ENCODE results near the gene SRSF2. TPM values are rescaled to one million over a fixed set of nuclear protein-coding genes. Genes with fewer than 3 reads are reported as not detected.
"Not testable (repeated sequence)": the region's sequence is repeated elsewhere in the genome, so short reads cannot be mapped to it uniquely, and the experiment has no call there.

Gene SRSF2
- total RNA-seq, 1 donor from 2014 or later: 98.0 TPM

DNA sequence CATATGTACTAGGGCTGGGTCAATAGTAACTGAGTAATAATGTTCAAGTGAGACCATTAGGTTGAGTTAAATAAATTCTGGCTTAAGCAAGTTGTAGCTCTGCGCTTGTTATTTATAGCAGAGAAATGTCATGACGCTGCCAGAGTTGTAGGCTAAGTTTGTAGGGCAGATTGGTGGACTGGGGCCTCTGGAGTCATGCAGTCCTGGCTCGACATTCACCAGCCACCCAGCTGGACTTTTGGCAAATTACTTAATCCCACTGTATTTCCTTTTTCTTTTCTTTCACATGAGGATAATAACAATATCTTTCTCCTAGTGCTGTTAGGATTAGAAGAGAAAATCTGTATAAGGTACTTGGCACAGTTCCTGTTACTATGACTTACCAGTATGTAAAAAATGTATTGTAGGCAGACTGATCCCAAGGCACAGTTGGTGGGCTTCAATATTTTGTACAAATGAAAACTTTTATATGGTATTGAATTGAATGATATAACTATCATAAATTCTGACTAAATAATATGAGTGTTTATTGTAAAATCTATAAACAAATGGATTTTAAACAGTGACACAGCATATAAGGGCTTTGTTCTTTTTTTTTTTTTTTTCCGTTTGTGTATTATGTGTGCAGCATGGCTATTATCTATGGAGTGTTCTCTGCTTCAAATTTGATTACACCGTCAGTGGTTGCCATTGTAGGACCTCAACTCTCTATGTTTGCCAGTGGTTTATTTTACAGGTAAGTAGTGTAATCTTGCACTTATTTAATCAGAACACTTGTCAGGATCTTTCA, 3.4 kb upstream of the SRSF2 start:
- no peak for DNase-seq (ENCODE audit: low spot score)
- intact Hi-C loops (cut with DNase I): no loop called here

DNA sequence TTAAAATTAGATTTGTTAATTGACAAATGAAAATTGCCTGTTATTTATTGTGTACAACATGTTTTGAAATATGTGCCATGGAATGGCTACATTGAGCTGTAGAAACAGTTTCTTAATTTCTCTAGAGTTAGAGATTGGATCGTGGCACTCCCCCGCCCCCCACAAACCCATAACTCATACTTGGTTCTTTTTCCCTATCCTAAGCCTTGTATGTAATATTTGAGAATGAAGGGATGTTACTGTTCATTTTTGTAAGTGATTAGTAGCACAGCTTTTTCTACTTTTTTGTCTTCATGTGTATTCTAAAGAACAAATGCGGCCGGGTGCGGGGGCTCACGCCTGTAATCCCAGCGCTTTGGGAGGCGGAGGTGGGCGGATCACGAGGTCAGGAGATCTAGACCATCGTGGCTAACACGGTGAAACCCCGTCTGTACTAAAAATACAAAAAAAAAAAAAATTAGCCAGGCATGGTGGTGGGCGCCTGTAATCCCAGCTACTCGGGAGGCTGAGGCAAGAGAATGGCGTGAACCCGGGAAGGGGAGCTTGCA, 2.5 kb upstream of the SRSF2 start:
- intact Hi-C loops (cut with DNase I); DNase-seq (ENCODE audit: low spot score): not testable (repeated sequence)

DNA sequence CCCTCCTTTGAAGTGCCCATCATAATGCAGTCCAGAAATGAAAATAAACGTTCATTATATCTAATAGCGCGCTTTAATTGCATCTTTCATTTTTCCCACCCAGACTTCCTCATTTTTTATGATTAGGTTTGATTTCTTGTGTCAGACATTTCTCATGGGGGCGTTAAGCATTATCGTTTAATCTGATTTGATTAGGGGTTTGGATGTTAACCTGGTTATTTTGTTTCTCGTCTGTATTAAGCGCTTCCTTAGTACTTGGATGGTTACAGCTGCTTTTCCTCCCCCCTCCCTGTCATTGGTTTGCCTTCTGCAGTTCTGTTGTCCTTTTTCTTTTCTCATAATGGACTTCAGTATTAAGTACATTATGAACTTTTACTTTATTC, 1.3 kb upstream of the SRSF2 start:
- DNase-seq (ENCODE audit: low spot score): no peak
- intact Hi-C loops (cut with DNase I): no loop called here

DNA sequence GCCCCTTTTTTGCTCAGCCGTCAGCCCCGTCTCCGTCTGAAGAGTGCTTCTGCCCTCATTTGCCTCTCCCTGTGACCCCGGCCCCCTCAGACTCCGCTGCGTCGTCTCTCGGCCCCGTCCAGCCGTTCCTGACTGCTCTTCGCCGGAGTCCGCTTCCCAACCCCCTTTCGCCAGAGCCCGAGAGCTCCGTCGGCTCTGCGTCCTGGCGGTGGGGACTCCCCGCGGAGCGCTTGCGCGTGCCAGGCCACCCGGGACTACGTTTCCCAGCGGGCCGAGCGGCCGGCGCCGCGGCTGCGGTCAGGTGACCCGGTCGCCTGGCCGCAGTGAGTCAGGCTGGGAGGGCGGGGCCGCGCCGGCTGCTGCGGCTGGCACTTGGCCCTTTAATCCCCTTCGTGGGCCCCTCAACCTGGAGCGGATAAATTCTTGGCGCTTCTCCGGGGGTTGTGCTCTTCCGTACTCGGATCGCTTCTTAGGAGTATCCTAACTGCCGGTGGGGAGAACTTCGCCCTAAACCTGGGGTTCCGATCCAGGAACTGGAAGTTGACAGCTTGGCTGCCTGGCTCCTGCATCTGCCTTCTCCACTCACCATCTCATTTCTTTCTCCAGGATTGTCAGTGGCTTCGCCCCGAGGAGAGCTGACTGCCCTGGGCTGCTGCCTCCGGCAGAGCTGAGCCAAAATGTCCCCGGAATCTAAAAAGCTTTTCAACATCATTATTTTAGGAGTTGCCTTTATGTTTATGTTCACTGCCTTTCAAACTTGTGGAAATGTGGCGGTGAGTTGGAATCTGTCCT, 741 bp upstream of the SRSF2 start, which contains the start of gene MFSD11:
Gene MFSD11, plus strand, starts transcription at position 444 of the 792 bp plus-strand sequence. Its CDS starts 234 bp downstream, at position 678.
- intact Hi-C loops (cut with DNase I): loop anchor here (1.0 kb wide), 1 partner anchor 12 kb away; the partner anchor contains the start of genes JMJD6 and METTL23
- DNase-seq (ENCODE audit: low spot score): peak; percentile 96

DNA sequence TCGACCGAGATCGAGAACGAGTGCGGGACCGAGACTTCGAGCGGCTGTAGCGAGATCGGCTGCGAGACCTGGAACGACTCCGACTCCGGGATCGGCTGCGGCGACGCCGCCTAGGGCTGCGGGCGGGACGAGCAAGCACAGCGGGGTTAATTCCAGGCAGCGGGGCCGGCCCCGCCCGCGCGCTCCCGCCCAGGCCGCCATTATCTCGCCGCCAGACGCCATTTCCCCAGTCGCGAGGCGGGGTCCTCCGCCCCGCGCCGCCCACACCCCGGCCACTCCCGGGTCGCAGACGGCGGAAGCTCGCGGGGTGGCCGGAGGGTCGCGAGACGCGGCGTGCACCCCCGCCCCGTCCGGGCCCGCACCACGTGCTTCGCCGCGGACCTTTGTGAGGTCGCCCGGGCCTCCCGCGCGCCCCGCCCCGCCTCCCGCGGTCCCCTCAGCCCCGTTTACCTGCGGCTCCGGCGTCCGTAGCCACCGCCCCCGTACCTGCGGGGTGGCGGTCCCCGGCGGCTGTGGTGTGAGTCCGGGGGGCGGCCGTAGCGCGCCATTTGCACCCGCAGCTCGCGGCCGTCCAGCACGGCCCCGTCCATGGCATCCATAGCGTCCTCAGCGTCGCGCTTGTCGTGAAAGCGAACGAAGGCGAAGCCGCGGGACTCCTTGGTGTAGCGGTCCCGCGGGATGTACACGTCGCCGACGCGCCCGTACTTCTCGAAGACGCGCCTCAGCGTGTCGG, 616 bp downstream of the SRSF2 start:
- intact Hi-C loops (cut with DNase I): loop anchor here (1.0 kb wide), 1 partner anchor 10 kb away; the partner anchor contains the start of genes JMJD6 and METTL23
- peak; percentile 91 for DNase-seq (ENCODE audit: low spot score)

DNA sequence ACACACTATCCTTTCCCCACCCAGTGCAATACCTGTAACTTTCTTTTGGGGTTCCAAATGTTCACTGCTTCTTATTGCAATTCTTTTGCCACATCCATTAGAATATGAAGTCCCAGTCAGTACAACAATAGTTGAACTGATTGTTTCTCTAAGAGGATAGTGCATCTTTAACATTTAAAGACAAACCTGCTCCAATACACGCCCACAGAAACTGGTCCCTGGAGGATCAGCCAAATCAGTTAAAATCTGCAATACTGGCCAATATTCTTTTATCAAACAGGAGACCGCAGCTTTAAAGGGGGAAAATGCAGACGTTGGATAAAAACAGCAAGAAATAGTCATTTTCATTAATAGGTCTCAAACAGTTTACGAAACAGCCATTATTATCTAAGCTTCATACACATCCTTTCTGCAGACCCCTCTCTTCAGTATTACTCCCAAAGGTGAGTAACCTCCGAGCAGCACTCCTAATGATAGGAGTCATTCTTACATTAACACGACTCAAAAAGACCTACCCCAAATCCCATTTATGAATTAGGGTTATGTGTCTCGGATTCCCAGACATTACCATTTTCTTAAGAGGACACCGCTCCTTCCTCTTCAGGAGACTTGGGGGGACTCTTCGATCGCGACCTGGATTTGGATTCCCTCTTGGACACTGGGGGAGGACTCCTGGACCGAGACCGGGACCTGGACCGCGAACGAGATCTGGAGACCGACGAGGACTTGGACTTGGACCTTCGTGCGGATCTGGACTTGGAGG, 1.4 kb downstream of the SRSF2 start:
- intact Hi-C loops (cut with DNase I): no loop called here
- no peak for DNase-seq (ENCODE audit: low spot score)

DNA sequence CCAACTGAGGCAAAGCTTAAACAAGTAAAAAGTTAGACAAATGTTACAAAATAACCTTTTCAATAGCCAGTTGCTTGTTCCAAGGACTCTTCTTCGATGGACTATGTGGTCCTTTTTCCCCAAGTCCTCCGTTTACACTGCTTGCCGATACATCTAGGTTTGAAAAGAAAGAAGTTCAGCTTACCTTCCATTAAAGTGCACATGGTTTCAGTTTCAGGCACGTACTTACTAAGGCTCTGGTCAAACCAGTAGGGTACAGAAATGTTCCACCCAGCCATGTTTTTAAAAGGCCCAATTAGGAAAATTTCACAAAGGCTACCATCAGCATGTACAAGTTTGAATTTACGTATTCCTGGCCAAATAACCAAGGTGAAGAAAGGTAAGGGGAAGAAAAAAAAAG, 2.1 kb downstream of the SRSF2 start:
- DNase-seq (ENCODE audit: low spot score): no peak
- intact Hi-C loops (cut with DNase I): no loop called here

DNA sequence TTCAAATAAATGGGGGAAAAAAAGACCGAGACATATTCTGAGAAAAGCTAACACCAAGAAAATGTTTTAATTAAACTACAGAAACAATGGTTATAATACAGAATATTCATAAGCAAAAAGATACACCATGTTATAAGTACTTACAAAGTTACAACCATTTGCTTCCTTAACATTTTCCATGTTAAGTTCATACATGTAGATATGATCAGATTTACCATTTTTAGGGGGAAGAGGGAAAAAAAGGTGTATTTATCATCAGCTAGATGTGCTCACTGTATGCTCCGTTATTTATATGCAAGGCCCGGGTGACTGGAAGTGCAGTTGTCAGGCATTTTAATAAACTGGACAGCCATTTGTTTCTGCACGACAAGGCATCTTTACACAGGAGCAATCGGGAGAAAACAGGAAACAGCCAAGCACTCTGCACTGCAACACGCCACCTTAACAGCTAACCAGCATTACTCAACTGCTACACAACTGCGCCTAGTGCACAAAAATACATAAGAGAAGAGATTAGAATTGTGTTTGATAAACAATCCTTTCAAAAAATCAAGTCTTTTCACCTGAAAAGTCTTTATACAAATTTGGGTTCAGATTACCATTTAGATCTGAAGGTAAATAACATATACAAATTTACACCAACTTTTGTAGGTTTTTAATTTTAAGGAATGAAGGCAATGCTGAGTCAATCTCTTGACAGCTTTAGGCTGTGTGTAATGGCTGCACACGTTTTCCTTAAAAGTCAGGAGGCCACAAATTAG, 2.9 kb downstream of the SRSF2 start:
- no peak for DNase-seq (ENCODE audit: low spot score)
- intact Hi-C loops (cut with DNase I): no loop called here

DNA sequence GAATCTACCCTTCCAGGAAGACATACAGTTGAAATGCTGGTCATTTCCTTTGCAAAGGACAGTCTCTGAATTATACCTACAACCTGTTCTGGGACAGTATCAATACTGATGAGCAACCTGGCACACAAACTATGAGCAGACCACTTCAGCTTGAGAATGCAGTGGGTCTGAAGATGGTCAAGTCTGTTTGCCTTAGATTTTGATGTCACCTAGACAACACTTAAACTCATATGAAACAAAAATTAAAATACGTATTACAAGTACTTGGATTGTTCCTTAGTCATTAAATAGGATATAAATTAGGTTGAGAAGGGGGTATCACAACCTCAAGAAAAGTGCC, 3.5 kb downstream of the SRSF2 start:
- no peak for DNase-seq (ENCODE audit: low spot score)
- intact Hi-C loops (cut with DNase I): no loop called here

DNA sequence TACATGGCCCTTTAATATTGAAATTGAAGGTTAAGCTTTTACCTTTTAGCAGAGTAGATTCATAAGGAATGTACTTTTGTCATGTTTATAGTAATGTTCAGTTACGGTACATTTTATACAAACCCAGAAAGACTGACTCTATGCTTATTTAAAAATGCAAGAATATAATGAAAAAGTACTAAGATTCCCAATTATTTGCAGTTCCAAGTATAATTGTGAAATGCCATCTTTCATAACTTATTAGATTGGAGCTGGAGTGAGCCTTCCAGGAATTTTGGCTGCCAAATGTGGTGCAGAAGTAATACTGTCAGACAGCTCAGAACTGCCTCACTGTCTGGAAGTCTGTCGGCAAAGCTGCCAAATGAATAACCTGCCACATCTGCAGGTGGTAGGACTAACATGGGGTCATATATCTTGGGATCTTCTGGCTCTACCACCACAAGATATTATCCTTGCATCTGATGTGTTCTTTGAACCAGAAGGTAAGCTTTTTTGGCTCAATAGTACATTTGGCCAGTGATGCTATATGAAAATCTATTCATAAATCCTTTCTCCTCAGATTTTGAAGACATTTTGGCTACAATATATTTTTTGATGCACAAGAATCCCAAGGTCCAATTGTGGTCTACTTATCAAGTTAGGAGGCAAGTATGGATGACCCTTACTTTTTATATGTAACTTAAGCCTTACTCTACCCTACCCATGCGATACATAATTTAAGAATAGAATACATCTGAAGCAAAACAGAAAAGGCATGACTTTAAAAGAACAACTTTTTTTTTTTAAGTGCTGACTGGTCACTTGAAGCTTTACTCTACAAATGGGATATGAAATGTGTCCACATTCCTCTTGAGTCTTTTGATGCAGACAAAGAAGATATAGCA, 4.2 kb downstream of the SRSF2 start:
- DNase-seq (ENCODE audit: low spot score): no peak
- intact Hi-C loops (cut with DNase I): no loop called here

DNA sequence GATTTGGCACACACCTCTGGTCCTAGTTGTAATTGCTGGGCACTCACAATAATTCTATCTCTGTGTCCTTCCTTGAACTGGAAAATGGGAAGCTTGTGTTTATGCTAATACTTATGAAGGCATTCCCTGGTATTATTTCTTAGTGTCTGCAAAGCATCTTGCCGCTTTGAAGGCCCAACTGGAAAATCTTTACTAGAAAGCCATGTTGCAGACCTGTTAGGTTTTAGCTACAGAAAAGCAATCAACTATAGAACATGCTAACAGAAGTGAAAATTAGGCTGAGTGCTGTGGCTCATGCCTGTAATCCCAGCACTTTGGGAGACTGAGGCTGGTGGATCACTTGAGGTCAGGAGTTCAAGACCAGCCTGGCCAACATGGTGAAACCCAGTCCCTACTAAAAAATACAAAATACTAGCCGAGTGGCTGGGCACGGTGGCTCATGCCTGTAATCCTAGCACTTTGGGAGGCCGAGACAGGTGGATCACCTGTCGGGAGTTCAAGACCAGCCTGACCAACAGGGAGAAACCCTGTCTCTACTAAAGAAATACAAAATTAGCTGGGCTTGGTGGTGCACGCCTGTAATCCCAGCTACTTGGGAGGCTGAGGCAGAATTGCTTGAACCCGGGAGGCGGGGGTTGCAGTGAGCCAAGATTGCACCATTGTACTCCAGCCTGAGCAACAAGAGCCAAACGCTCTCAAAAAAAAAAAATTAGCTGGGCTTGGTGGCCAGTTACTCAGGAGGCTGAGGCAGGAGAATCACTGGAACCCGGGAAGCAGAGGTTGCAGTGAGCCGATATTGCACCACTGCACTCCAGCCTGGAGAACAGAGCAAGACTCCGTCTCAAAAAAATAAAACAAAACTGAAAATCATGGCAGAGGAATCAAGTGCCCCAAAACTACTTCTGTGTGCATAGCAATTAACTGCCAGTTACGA, 5.1 kb downstream of the SRSF2 start:
- DNase-seq (ENCODE audit: low spot score); intact Hi-C loops (cut with DNase I): not testable (repeated sequence)

DNA sequence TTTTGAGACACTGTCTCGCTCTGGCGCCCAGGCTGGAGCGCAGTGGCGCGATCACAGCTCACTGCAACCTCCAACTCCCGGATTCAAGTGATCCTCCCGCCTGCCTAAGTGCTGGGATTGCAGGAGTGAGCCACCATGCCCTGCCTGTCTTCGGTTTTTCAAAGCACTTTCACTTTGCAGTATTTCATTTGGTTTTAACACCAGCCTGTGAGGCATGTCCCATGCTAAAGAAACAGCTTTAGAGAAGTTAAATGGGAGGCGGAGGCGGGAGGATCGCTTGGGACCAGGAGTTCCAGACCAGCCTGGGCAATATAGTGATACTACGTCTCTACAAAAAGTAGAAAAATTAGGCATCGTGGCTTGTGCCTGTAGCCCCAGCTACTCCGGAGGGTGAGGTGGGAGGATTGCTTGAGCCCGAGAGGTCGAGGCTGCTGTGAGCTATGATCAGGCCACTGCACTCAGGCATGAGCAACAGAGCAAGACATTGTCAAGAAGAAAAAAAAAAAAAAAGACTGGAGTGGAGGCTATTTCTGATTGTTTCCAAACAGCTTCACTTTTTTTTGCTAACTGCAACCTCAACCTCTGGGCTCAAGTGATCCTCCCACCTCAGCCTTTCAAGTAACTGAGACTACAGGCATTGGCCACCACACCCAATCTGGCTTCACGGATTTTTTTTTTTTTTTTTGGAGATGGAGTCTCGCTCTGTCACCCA, 9.2 kb downstream of the SRSF2 start:
- no peak for DNase-seq (ENCODE audit: low spot score)
- intact Hi-C loops (cut with DNase I): no loop called here

DNA sequence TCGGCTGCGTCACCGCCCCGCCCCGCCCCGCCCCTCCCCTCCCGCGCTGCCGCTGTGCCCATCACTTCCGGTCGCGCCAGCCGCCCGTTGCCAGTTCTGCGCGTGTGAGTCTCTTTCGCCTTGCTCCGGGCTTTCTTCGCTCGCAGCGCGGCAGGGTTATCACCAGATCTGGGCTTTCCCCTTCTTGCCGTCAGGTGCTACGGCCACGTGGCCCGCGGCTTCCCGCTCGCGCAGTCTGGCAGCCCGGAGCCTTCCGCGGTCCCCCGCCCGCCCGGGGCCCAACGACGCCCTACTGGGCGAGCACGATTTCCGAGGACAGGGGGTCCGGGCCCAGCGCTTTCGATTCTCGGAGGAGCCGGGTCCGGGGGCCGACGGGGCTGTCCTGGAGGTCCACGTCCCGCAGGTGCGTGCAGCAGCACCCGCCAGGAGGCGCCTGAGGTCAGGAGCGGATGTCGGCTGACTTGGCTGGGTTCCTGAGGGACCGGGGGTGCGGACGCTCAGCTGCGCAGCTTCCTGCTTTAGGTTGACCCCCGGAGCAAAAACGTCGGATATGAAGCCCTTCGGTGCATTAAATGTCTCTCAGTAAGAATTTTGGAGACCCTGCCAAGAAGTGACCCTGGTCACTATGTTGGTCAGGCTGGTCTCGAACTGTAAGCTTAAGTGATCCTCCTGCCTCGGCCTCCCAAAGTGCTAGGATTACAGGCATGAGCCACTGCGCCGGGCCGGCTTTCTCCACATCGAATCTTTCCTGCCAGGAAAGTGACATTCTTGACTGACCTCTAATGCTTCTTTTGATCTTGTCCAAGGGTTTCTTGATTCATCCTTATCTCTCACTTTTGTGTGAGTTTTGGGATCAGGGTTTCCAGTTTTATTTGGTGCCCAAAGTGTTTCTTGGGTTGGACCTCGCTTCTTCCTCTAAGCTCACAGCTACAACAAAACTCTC, 10.1 kb downstream of the SRSF2 start, which contains the start of gene METTL23:
Gene METTL23, plus strand, starts transcription at position 64 of the 943 bp plus-strand sequence. CDS start 2,872 bp downstream, outside the sequence.
- peak; percentile 94 for DNase-seq (ENCODE audit: low spot score)
- intact Hi-C loops (cut with DNase I): loop anchor here (1.0 kb wide), 1 partner anchor 10 kb away; the partner anchor contains the start of gene SRSF2

DNA sequence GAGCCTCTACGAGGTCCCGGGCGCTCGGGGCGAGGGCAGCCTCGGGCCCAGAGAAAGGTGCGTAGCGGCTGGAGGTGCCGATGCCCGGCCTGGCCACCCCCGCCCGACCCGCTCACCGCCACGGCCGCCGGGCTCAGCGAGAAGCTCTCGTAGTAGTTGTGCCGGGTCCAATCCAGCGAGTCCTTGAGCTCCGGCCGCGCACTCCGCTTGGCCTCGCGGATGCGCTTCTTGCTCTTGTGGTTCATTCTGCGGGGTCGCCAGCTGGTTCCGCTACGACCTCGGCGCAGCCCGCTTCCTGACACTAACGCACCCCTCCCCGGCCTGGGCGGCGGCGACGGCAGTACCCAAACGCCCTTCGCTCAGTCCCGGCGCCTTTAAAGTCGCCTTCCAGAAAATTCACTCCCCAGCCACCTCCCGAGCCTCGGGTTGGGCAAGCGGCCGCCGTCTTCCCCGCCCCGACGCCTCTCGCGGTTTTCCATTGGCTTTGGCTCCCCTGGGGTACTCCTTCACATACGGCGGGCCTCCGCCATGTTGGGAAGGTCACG, 10.8 kb downstream of the SRSF2 start, which contains the start of gene JMJD6:
Gene JMJD6, minus strand, starts transcription at position 376 of the 545 bp plus-strand sequence. Its CDS starts 131 bp downstream, at position 245.
- intact Hi-C loops (cut with DNase I): loop anchor here (1.0 kb wide), 1 partner anchor 11 kb away; the partner anchor contains the start of gene SRSF2
- peak; percentile 98 for DNase-seq (ENCODE audit: low spot score)

Measured in cardiac septum (tissue), 1 donor.